Measurements from ENCODE around the gene FJX1. TPM values are rescaled to one million over a fixed set of nuclear protein-coding genes. Genes with fewer than 3 reads are reported as not detected.

The FJX1 gene
- total RNA-seq, 1 donor from 2014 or later, result 36.1 TPM

GRCh38 chr11:35583126-35583525 is 35.1 kb upstream of the FJX1 start:
- TF ChIP-seq CTCF (IDR thresholded peaks at IDR 0.05; ENCODE audit: insufficient read depth, low read length, poor library complexity, severe bottlenecking), result no peak
- Histone ChIP-seq H3K36me3 (ENCODE audit: control insufficient read depth, insufficient read depth, low read length) (no peaks in the 10 kb centered on the region), H3K27me3 (ENCODE audit: control insufficient read depth, insufficient read depth, low read length) (no peaks in the 10 kb centered on the region), H3K4me3 (ENCODE audit: low read depth, low read length) (no peak overlapping the region)
- no peak for DNase-seq (ENCODE audit: low read depth)

DNA sequence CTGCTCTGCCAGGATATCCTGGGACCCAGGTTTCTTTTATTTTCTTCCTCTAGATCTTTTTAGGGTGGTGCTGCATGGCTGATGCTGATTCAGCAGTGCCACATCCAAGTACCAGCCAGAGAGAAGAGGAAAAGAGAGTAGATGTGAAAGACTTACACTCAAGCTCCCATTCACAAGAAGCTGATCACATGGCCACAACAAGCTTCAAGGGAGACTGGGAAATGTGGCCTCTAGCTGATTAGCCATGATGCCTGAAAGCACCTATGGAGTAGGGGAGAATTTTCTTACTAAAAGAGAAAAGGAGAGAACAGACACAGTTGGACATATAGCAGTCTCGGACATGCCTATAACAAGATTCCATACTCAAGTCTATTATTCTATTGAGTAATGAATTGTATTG is 34.4 kb upstream of the FJX1 start:
- no peaks in the 10 kb centered on the region for H3K27me3 ChIP-seq (ENCODE audit: control insufficient read depth, insufficient read depth, low read length)
- no peaks in the 10 kb centered on the region for H3K36me3 ChIP-seq (ENCODE audit: control insufficient read depth, insufficient read depth, low read length)
- TF ChIP-seq CTCF (IDR thresholded peaks at IDR 0.05; ENCODE audit: insufficient read depth, low read length, poor library complexity, severe bottlenecking), result no peak
- no peak for DNase-seq (ENCODE audit: low read depth)
- H3K4me3 ChIP-seq (ENCODE audit: low read depth, low read length), result no peak overlapping the region

DNA sequence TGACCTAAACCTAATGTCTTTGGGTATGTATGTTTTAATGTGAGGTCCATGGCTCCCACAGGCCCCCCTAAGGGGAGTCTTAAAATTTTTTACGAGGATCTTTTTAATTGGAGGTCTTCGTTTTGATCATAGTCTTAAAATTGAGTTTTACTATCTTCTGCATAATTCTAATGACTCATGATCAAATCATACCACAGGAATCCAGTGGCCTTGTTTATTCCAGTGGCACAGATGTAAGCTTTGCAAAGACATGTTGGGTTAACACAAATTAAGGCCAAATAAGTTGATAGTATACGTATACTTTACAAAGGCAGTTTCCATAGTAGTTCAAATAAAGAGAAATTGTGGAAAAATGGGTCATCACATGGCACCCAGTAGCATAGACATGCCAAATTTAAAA is 33.9 kb upstream of the FJX1 start:
- TF ChIP-seq CTCF (IDR thresholded peaks at IDR 0.05; ENCODE audit: insufficient read depth, low read length, poor library complexity, severe bottlenecking), result no peak
- H3K4me3 ChIP-seq (ENCODE audit: low read depth, low read length), result no peak overlapping the region
- no peak for DNase-seq (ENCODE audit: low read depth)
- H3K27me3 ChIP-seq (ENCODE audit: control insufficient read depth, insufficient read depth, low read length), result no peaks in the 10 kb centered on the region
- no peaks in the 10 kb centered on the region for H3K36me3 ChIP-seq (ENCODE audit: control insufficient read depth, insufficient read depth, low read length)

GRCh38 chr11:35585416-35585815 is 32.8 kb upstream of the FJX1 start:
- DNase-seq (ENCODE audit: low read depth), result no peak

DNA sequence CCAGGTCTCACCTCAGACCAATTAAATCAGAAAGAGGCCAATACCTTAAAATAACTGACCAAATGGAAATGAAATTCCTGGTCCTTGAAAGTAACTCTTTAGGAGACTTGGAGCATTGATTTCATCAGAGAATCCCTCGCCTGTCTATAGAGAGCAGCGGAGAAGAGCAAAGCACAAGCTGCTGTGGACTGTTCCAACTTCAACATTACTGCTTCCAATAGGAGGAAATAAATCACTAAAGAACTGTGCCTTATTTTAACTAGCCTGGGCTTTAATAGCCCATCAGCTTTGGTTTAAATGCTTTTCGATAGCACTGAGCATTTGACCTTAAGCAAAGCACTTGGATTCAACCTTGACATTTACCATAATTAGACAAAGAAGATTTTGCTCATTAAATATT is 32.0 kb upstream of the FJX1 start:
- Histone ChIP-seq H3K4me3 (ENCODE audit: low read depth, low read length) (no peak overlapping the region), H3K36me3 (ENCODE audit: control insufficient read depth, insufficient read depth, low read length) (no peaks in the 10 kb centered on the region), H3K27me3 (ENCODE audit: control insufficient read depth, insufficient read depth, low read length) (no peaks in the 10 kb centered on the region)
- TF ChIP-seq CTCF (IDR thresholded peaks at IDR 0.05; ENCODE audit: insufficient read depth, low read length, poor library complexity, severe bottlenecking), result no peak
- no peak for DNase-seq (ENCODE audit: low read depth)

More at GRCh38 chr11:35585416-35585815, 32.8 kb upstream of the FJX1 start:
- H3K27me3 ChIP-seq (ENCODE audit: control insufficient read depth, insufficient read depth, low read length), result no peaks in the 10 kb centered on the region
- no peaks in the 10 kb centered on the region for H3K36me3 ChIP-seq (ENCODE audit: control insufficient read depth, insufficient read depth, low read length)
- H3K4me3 ChIP-seq (ENCODE audit: low read depth, low read length), result no peak overlapping the region
- TF ChIP-seq CTCF (IDR thresholded peaks at IDR 0.05; ENCODE audit: insufficient read depth, low read length, poor library complexity, severe bottlenecking), result no peak

GRCh38 chr11:35587972-35588371 is 30.3 kb upstream of the FJX1 start:
- DNase-seq (ENCODE audit: low read depth), result no peak
- TF ChIP-seq CTCF (IDR thresholded peaks at IDR 0.05; ENCODE audit: insufficient read depth, low read length, poor library complexity, severe bottlenecking), result no peak
- no peaks in the 10 kb centered on the region for H3K27me3 ChIP-seq (ENCODE audit: control insufficient read depth, insufficient read depth, low read length)
- no peaks in the 10 kb centered on the region for H3K36me3 ChIP-seq (ENCODE audit: control insufficient read depth, insufficient read depth, low read length)
- H3K4me3 ChIP-seq (ENCODE audit: low read depth, low read length), result no peak overlapping the region

All from kidney epithelial cell (primary cell).